ENCODE data around the gene CD247. TPM values are rescaled to one million over a fixed set of nuclear protein-coding genes. Genes with fewer than 3 reads are reported as not detected.

Gene CD247
- total and polyA plus RNA-seq, 10 of the 15 experiments (the other 5 are each of a cell fraction or from before 2014, with no cell fraction given), result 0.10 to 0.77 (median 0.30) TPM

- DNase-seq (ENCODE audit: low read depth, low spot score), result no peak
- H4K20me1 ChIP-seq (ENCODE audit: control insufficient read depth, insufficient read depth), result no peaks in the 10 kb centered on the region
- no peaks in the 10 kb centered on the region for H3K36me3 ChIP-seq (ENCODE audit: control insufficient read depth in 2 of 2, insufficient read depth in 2 of 2, low read length in 1 of 2)
- ChIA-PET SMC1A (ENCODE audit: uncharacterized antibody, unreplicated experiment) (no interaction called here), POLR2A (interaction anchor here (0.6 kb wide), 1 partner anchor 66 kb away, joined by 5 read pairs; no protein-coding TSS in a partner anchor), CTCF (interaction anchor here (1.2 to 3.7 kb wide), 3 partner anchors 9 to 31 kb away, joined by 3 to 16 read pairs (median 12); no protein-coding TSS in a partner anchor), RAD21 (ENCODE audit: unreplicated experiment) (interaction anchor here (1.1 kb wide), 1 partner anchor 31 kb away, joined by 3 read pairs; no protein-coding TSS in a partner anchor)
- intact Hi-C loops (cut with micrococcal nuclease; ENCODE audit: unreplicated experiment), result no loop called here
- no peak overlapping the region for H3K4me3 ChIP-seq
- peaks cover 0 to 3% of the 10 kb centered on the region in 2 experiments; a peak in 1 of 4 replicates for H3K27me3 ChIP-seq (replicated peaks in 1 of 2; ENCODE audit: control insufficient read depth in 2 of 2, insufficient read depth in 2 of 2, low read length in 1 of 2)
- H3K27ac ChIP-seq (ENCODE audit: control insufficient read depth, insufficient read depth), result no peak overlapping the region
- H3K4me2 ChIP-seq (ENCODE audit: control insufficient read depth, insufficient read depth), result no peak overlapping the region
- BruUV-seq (replicated peaks), result no TSS peak
- FAIRE-seq, result no peak
- no peaks in the 10 kb centered on the region for H3K9me3 ChIP-seq (replicated peaks; ENCODE audit: control insufficient read depth, insufficient read depth, low read length)
- H3K4me1 ChIP-seq (ENCODE audit: control insufficient read depth, insufficient read depth, low read length), result no peaks in the 10 kb centered on the region
- H3K9ac ChIP-seq (ENCODE audit: control insufficient read depth, insufficient read depth, low read length), result no peak overlapping the region
- no peak overlapping the region for H2AFZ ChIP-seq (ENCODE audit: control insufficient read depth, low read depth, low read length)
- H3K79me2 ChIP-seq (ENCODE audit: control insufficient read depth, insufficient read depth, low read length), result no peaks in the 10 kb centered on the region
- ATAC-seq, result no peak
- 48% methylated on average over 9 of the region's 9 CpGs for WGBS (ENCODE audit: insufficient coverage, insufficient replicate concordance, low lambda C conversion rate, missing lambda C conversion rate)
- in situ Hi-C loops (cut with MboI), result no loop called here
- TF ChIP-seq ATF7 (IDR thresholded peaks at IDR 0.05; ENCODE audit: low read depth) (no peak), CBX5 (IDR thresholded peaks at IDR 0.05; ENCODE audit: low read depth) (no peak), IKZF1 (conservative IDR thresholded peaks at IDR 0.05) (no peak), SMAD5 (IDR thresholded peaks at IDR 0.05; ENCODE audit: low read depth) (no peak), RUNX3 (IDR thresholded peaks at IDR 0.05; ENCODE audit: low read length) (no peak), GATAD2B (conservative IDR thresholded peaks at IDR 0.05; ENCODE audit: low read depth) (no peak), RELB (IDR thresholded peaks at IDR 0.05; ENCODE audit: low read depth) (no peak), MYC (IDR thresholded peaks at IDR 0.05; ENCODE audit: insufficient read depth, insufficient read length, insufficient replicate concordance, low read length, severe bottlenecking) (no peak), ZNF592 (IDR thresholded peaks at IDR 0.05) (no peak), MLLT1 (IDR thresholded peaks at IDR 0.05) (no peak), RB1 (IDR thresholded peaks at IDR 0.05; ENCODE audit: borderline replicate concordance) (no peak), SMC3 (IDR thresholded peaks at IDR 0.05; ENCODE audit: borderline replicate concordance, low read length) (no peak), ZBTB40 (IDR thresholded peaks at IDR 0.05; ENCODE audit: borderline replicate concordance) (no peak)
These were observed 6.3 kb upstream of the CD247 start for GRCh38 chr1:167524651-167525050.
